Thoracic aorta endothelial cell (primary cell): ENCODE data around the gene LZTFL1. TPM values are rescaled to one million over a fixed set of nuclear protein-coding genes. Genes with fewer than 3 reads are reported as not detected.

Experiments used
- total RNA-seq: library from RNA; depleted of rRNA; stranded (reverse); fragments of >200 nt; gene quantifications from 2 replicates; pipeline ENCODE4 v1.2.3, GENCODE V29; 2012

LZTFL1 gene
- 18.0 and 18.1 TPM in 2 replicates for total RNA-seq

DNA sequence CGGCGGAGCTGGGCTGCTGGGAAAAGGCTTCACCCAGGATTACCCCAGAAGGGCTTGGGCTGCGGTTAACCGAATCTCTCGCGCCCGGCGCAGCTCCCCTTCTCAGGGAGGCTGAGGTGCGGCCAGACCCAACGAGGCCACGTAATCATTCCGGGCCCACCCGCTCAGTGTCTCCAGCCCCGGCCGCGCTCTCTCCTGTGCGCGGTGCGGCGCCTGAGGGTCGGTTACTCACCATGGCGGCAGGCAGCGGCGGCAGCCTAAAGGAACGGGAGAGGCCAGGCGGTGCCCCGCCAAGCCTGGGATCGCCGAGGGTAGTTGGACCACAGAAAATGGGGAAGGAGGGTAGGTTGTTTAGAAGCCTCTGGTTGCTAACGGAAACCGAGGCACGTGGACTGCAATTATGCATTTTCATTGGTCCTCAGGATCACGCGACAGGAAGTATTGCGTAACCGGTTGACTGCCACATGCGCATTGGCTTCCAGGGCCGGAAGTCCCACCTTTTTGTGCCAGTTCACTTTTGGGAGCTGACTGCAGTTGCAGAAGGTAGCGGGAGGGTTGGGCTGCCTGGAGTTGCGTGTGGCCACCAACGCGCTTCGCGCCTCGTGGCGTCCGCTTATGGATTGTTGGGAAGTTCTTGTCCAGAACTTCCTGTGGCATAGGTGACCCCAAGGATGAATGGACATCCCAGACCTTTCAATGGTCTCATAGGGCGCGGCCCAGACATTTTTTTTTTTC, at the start of gene LZTFL1:
TSS of gene LZTFL1 (minus strand) at position 363 of the 735 bp plus-strand sequence. CDS start at position 235, 128 bp downstream.

DNA sequence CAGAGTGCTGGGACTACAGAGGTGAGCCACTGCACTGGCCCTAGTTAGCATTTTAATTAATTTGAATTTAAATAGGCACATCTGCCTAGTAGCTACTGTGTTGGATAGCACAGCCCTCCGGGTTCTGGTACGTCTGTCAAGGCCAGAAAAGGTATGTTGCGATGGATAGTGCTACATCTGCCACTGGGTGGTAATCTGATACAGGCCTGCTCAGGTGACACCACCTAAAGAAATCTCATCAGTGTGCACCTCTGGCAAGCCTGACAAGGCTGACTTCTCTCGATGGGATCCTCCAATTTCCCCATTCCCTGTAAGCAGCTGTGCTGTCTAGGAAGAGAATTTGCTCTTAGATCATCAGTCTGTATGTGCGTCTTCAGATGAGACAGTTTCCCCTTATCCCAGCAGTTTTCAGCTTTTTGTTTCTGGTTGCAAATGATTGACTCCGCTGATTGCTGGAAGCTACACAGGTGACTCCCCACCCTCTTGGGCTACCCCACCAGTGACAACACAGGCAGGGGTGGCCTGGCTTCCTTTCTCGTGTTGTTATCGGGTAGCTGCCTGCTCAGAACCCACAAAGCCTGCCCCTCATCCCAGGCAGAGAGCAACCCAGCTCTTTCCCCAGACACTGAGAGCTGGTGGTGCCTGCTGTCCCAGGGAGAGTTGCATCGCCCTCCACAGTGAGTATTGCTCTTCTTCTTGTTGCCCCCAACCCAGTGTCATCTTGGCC, 44.2 kb upstream of the LZTFL1 start, which contains the start of gene CCR9:
TSS of gene CCR9 (plus strand) at position 565 of the 727 bp plus-strand sequence. CDS start 8,391 bp downstream, outside the sequence.

GRCh38 chr3:45795882-45796765, 45.8 kb downstream of the LZTFL1 start, which contains the start of gene SLC6A20:
SLC6A20 (minus strand) TSS chr3:45796536; CDS start chr3:45796419, 117 bp downstream.

Other genes starting within 250 kb of the LZTFL1 start
- 23.8 and 26.2 TPM in 2 replicates for gene LIMD1, start 247.4 kb downstream of the LZTFL1 start, total RNA-seq
- 42.8 and 48.9 TPM in 2 replicates for gene SACM1L, start 152.7 kb downstream of the LZTFL1 start, total RNA-seq
- gene SLC6A20, start 45.6 kb downstream of the LZTFL1 start, total RNA-seq, result not detected in 2 replicates
- not detected in 2 replicates for gene CCR9, start 44.4 kb upstream of the LZTFL1 start, total RNA-seq
- not detected in 2 replicates for gene CXCR6, start 101.3 kb upstream of the LZTFL1 start, total RNA-seq
- 20.5 and 25.1 TPM in 2 replicates for gene FYCO1, start 153.7 kb upstream of the LZTFL1 start, total RNA-seq
- gene XCR1, start 185.4 kb upstream of the LZTFL1 start, total RNA-seq, result not detected in 2 replicates